Left renal pelvis (tissue), 4 donors: ENCODE data around the gene BCAS4. TPM values are rescaled to one million over a fixed set of nuclear protein-coding genes. Genes with fewer than 3 reads are reported as not detected.

Experiments used
- polyA plus RNA-seq, 4 donors: library from polyadenylated mRNA; unstranded; fragments of 120-200 nt; gene quantifications; one replicate each; pipeline ENCODE4 v1.2.1, GENCODE V29; 2013; ENCODE audit not compliant: insufficient read length in 4 of 4

Gene BCAS4
- polyA plus RNA-seq, 4 donors: 3.3 to 5.6 (median 4.6) TPM

Other genes with a start within 250 kb of the BCAS4 start
- gene RIPOR3, start 103.5 kb upstream of the BCAS4 start, polyA plus RNA-seq: 1 to 10 TPM; 3.8 to 8.9 (median 5.7) TPM
- gene PARD6B, start 63.5 kb upstream of the BCAS4 start, polyA plus RNA-seq: 10 to 100 TPM in 3 of 4 donors, 1 to 10 TPM in 1; 1.3 to 28.0 (median 23.9) TPM
- 100 to 1,000 TPM; 111 to 135 (median 127) TPM for gene ADNP, start 136.4 kb downstream of the BCAS4 start, polyA plus RNA-seq
- 10 to 100 TPM; 54.4 to 82.1 (median 62.3) TPM for gene DPM1, start 163.5 kb downstream of the BCAS4 start, polyA plus RNA-seq
- gene MOCS3, start 163.8 kb downstream of the BCAS4 start, polyA plus RNA-seq: 1 to 10 TPM; 3.2 to 5.1 (median 4.7) TPM
- 1 to 10 TPM; 1.7 to 8.7 (median 4.1) TPM for gene KCNG1, start 228.0 kb downstream of the BCAS4 start, polyA plus RNA-seq